Osteocyte (in vitro differentiated cells): ENCODE results near the gene PKMYT1. TPM values are rescaled to one million over a fixed set of nuclear protein-coding genes. Genes with fewer than 3 reads are reported as not detected.

ENCODE experiments used
- DNase-seq: peaks from one replicate; pipeline ENCODE4 v3.0.0; 2021; ENCODE audit warnings: mixed read lengths; ENCODE audit not compliant: unreplicated experiment; ENCODE audit errors: extremely low spot score
- H3K27ac Mint-ChIP-seq: one replicate; pipeline ENCODE4 v1.8.0; 2021; ENCODE audit warnings: mild to moderate bottlenecking, mixed read lengths; ENCODE audit not compliant: unreplicated experiment
- H3K27me3 Mint-ChIP-seq: one replicate; pipeline ENCODE4 v1.8.0; 2021; ENCODE audit warnings: mixed read lengths; ENCODE audit not compliant: unreplicated experiment
- H3K36me3 Mint-ChIP-seq: one replicate; pipeline ENCODE4 v1.8.0; 2021; ENCODE audit warnings: mixed read lengths; ENCODE audit not compliant: unreplicated experiment
- H3K4me1 Mint-ChIP-seq: one replicate; pipeline ENCODE4 v1.8.0; 2021; ENCODE audit warnings: mixed read lengths; ENCODE audit not compliant: unreplicated experiment
- H3K4me3 Mint-ChIP-seq: one replicate; pipeline ENCODE4 v1.8.0; 2021; ENCODE audit warnings: mild to moderate bottlenecking, moderate library complexity, mixed read lengths; ENCODE audit not compliant: unreplicated experiment
- H3K9me3 Mint-ChIP-seq: one replicate; pipeline ENCODE4 v1.8.0; 2021; ENCODE audit warnings: mixed read lengths; ENCODE audit not compliant: unreplicated experiment
- CTCF ChIP-seq: fragments of 200-600 bp; sonication (generic); IDR thresholded peaks from 2 replicates; pipeline ENCODE4 v1.5.0; 2021; ENCODE audit warnings: antibody characterized with exemption, mild to moderate bottlenecking, moderate library complexity
- total RNA-seq: library from RNA; stranded (reverse); gene quantifications from 2 replicates; pipeline ENCODE4 v1.2.1, GENCODE V29; 2021

The PKMYT1 gene
- total RNA-seq, 1 donor from 2014 or later, result 10.4 TPM

DNA sequence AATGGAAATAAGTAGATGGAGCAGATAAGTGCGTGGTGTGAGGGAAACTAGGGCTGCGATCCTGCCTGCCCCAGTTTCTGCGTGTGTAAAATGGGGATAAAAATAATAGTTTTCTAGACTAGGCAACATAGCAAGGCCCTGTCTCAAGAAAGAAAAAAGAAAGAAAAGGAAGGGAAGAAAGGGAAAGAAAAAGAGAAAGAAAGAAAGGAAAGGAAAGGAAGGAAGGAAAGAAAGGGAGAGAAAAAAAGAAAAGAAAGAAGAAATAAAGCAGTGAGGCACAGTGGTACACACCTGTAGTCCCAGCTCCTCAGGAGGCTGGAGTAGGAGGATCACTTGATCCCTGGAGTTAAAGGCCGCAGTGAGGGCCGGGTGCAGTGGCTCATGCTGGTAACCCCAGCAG, 2.2 kb upstream of the PKMYT1 start:
- H3K4me3 Mint-ChIP-seq, result no peak overlapping the region
- H3K9me3 Mint-ChIP-seq, result no peaks in the 10 kb centered on the region
- no peak for DNase-seq
- H3K27ac Mint-ChIP-seq, result no peak overlapping the region
- H3K27me3 Mint-ChIP-seq, result no peaks in the 10 kb centered on the region
- H3K4me1 Mint-ChIP-seq, result peaks cover 21% of the 10 kb centered on the region
- H3K36me3 Mint-ChIP-seq, result no peaks in the 10 kb centered on the region
- no peak for TF ChIP-seq CTCF

DNA sequence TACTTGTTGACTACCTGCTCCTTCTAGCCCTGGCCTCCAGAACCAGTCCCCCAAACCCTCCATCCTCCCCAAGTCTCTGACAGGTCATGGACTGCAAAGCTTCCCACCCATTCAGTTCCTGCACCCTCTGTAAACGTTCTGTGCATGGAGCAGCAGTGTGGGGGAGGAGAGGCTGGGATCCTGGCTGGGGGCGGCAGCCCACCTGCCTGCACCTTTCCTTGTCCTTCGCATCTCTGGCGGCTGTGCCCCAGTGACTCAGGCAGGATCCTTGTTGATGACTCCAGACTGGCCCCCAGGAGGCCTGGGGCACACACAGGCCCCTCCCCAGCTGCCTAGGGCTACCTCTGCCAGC, 1.6 kb upstream of the PKMYT1 start:
- TF ChIP-seq CTCF, result no peak
- peak overlapping the region; percentile 64 for H3K4me3 Mint-ChIP-seq
- H3K36me3 Mint-ChIP-seq, result no peaks in the 10 kb centered on the region
- H3K27me3 Mint-ChIP-seq, result no peaks in the 10 kb centered on the region
- H3K4me1 Mint-ChIP-seq, result peaks cover 21% of the 10 kb centered on the region
- no peaks in the 10 kb centered on the region for H3K9me3 Mint-ChIP-seq
- no peak for DNase-seq
- H3K27ac Mint-ChIP-seq, result peak overlapping the region; percentile 77

DNA sequence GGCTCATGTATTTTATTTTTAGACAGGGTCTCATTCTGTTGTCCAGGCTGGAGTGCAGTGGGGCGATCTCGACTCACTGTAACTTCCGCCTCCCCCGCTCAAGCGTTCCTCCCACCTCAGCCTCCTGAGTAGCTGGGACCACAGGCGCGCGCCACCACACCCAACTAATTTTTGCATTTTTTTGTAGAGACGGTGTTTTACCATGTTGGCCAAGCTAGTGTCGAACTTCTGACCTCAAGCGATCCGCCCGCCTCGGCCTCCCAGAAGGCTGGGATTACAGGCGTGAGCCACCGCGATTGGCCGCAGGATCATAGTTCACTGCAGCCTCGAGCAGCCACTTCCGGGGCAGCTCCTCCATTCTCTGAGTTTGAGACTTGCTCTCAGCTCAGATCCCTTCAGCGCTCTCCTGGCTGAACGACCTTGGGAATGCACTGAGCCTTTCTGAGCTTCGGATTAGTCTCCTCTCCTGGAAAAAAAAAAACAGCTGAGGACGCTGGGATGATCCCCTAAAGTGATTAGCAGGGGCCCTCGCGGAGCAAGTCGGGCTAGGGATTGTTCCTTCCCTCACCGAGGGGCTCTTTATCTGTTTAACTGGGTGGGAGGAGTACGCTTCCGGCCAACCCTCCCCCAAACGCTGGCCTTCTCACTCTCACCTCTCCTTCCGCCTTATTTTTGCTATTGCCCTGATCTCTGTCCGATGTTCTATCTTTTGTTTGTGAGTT, 1.1 kb upstream of the PKMYT1 start:
- H3K36me3 Mint-ChIP-seq, result no peaks in the 10 kb centered on the region
- H3K4me3 Mint-ChIP-seq, result peak overlapping the region; percentile 74
- H3K9me3 Mint-ChIP-seq, result no peaks in the 10 kb centered on the region
- peak overlapping the region; percentile 77 for H3K27ac Mint-ChIP-seq
- no peak for TF ChIP-seq CTCF
- H3K4me1 Mint-ChIP-seq, result peaks cover 16% of the 10 kb centered on the region
- DNase-seq, result no peak
- H3K27me3 Mint-ChIP-seq, result no peaks in the 10 kb centered on the region

DNA sequence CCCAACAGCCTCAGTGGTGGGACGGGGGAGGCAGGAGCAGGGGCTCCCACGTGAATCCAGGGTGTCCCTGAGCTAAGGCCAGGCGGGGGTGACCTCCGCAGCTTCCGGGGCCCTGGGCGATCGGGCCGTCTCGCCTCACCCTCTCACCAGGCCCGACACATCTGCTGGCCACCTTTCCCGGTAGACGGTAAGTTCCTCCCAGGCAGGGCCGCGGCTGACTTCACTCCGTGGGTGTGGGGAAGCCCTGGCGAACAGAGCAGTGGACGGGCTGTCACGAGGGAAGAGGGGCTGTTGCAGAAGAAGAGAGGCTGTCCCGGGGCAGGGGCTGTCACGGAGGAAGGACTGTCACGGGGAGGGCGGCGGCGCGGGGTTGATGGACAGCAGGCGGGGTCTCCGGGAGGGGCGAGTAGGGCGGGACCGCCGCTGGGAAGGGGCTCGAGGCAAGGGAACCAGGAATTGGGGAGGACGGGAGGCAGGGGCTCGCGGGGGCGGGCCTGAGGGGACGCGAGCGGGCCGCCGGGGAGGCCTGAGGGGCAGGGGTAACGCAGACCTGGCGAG, 498 bp downstream of the PKMYT1 start:
- H3K4me1 Mint-ChIP-seq, result peaks cover 15% of the 10 kb centered on the region
- H3K27me3 Mint-ChIP-seq, result no peaks in the 10 kb centered on the region
- DNase-seq, result no peak
- no peaks in the 10 kb centered on the region for H3K9me3 Mint-ChIP-seq
- H3K27ac Mint-ChIP-seq, result peak overlapping the region; percentile 27
- peak overlapping the region; percentile 75 for H3K4me3 Mint-ChIP-seq
- H3K36me3 Mint-ChIP-seq, result no peaks in the 10 kb centered on the region
- TF ChIP-seq CTCF, result no peak

DNA sequence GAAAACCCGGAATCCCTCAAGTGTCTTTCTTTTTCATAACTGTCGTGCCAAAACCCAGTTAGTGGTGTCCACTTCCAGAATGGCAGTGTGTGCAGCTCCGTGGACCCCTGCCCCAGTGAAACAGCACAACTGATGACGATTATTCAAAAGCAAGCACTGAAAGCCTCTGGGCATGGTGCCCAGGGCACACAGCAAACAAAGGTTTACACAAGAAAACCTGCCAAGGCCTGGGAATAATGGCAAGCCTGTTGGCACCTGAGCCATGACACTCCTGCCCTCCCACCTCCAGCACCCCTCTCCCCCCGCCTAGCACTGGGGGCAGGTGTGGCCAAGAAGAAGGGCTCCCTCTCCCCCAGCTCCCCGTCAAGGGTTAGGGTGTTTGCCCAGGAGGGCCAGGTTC, 2.8 kb downstream of the PKMYT1 start:
- Mint-ChIP-seq H3K4me1 (peaks cover 12% of the 10 kb centered on the region), H3K27me3 (no peaks in the 10 kb centered on the region), H3K36me3 (no peaks in the 10 kb centered on the region), H3K9me3 (no peaks in the 10 kb centered on the region), H3K27ac (no peak overlapping the region), H3K4me3 (no peak overlapping the region)
- no peak for TF ChIP-seq CTCF
- DNase-seq, result no peak
